ENCODE results near the gene GPR32.

The GPR32 gene

GRCh38 chr19:50796128-50796633 lies 25.9 kb downstream of the GPR32 start:
- Histone ChIP-seq H3K4ac (ENCODE audit: low read depth in 1 of 2, low read length in 2 of 2) (no peak overlapping the region), H3K23ac (ENCODE audit: low read length in 2 of 2) (no peak overlapping the region), H3K4me1 (ENCODE audit: control insufficient read depth, insufficient read depth, low read depth, low read length) (peaks cover 12% of the 10 kb centered on the region), H3K27ac (ENCODE audit: low read length, poor library complexity, severe bottlenecking) (no peak overlapping the region), H4K91ac (ENCODE audit: low read length) (no peak overlapping the region), H3K9me3 (ENCODE audit: control insufficient read depth, low read length) (no peaks in the 10 kb centered on the region), H3K14ac (ENCODE audit: low read length in 2 of 2) (no peak overlapping the region), H2BK120ac (ENCODE audit: low read depth, low read length) (no peak overlapping the region), H3K9ac (ENCODE audit: low read length) (no peak overlapping the region), H2AK5ac (ENCODE audit: low read length, severe bottlenecking) (no peak overlapping the region), H2BK5ac (ENCODE audit: low read depth, low read length, poor library complexity, severe bottlenecking) (no peak overlapping the region), H2BK12ac (ENCODE audit: low read length in 2 of 2) (no peak overlapping the region), H3K27me3 (ENCODE audit: control insufficient read depth in 1 of 2, insufficient read depth in 1 of 2, low read length in 2 of 2) (no peaks in the 10 kb centered on the region), H4K8ac (ENCODE audit: low read length) (no peak overlapping the region), H3K79me1 (replicated peaks; ENCODE audit: low read length, poor library complexity, severe bottlenecking) (peaks cover 31% of the 10 kb centered on the region), H3K18ac (ENCODE audit: low read depth in 1 of 2, low read length in 2 of 2) (no peak overlapping the region), H2BK15ac (ENCODE audit: low read depth, poor library complexity, severe bottlenecking) (no peak overlapping the region), H2AFZ (ENCODE audit: low read depth, low read length) (no peak overlapping the region), H3K36me3 (ENCODE audit: control insufficient read depth in 1 of 2, insufficient read depth in 2 of 2, low read depth in 1 of 2, low read length in 2 of 2) (peaks cover 37 to 60% of the 10 kb centered on the region in 2 experiments), H3K4me2 (ENCODE audit: low read length, poor library complexity, severe bottlenecking) (no peak overlapping the region), H3K4me3 (ENCODE audit: insufficient read depth in 1 of 2, low read depth in 1 of 2, low read length in 2 of 2) (no peak overlapping the region)
- WGBS: 79% methylated on average over 6 of the region's 9 CpGs
- DNase-seq: no peak

GRCh38 chr19:50796634-50797428 lies 26.6 kb downstream of the GPR32 start:
- no peaks in the 10 kb centered on the region for H3K27me3 ChIP-seq (ENCODE audit: control insufficient read depth in 1 of 2, insufficient read depth in 1 of 2, low read length in 2 of 2)
- WGBS: 90% methylated on average over 8 of the region's 8 CpGs
- no peak overlapping the region for H3K9ac ChIP-seq (ENCODE audit: low read length)

DNA sequence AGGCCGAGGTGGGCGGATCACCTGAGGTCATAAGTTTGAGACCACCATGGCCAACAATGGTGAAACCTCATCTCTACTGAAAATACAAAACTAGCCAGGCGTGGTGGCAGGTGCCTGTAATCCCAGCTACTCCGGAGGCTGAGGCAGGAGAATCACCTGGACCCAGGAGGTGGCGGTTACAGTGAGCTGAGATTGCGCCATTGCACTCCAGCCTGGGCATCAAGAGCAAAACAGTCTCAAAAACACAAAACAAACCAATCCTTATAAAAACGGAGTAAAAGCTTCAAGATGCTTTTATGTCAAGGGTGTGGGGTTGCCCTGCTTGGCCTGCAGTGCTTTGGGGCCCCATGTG lies 27.1 kb downstream of the GPR32 start:
- H3K23ac ChIP-seq (ENCODE audit: low read length in 2 of 2): no peak overlapping the region
- no peak overlapping the region for H4K8ac ChIP-seq (ENCODE audit: low read length)
- no peak overlapping the region for H2BK120ac ChIP-seq (ENCODE audit: low read depth, low read length)
- DNase-seq: no peak
- H3K4me3 ChIP-seq (ENCODE audit: insufficient read depth in 1 of 2, low read depth in 1 of 2, low read length in 2 of 2): no peak overlapping the region
- no peak overlapping the region for H3K14ac ChIP-seq (ENCODE audit: low read length in 2 of 2)
- H2BK12ac ChIP-seq (ENCODE audit: low read length in 2 of 2): no peak overlapping the region
- H3K9ac ChIP-seq (ENCODE audit: low read length): no peak overlapping the region
- peaks cover 31% of the 10 kb centered on the region for H3K79me1 ChIP-seq (replicated peaks; ENCODE audit: low read length, poor library complexity, severe bottlenecking)
- H3K4ac ChIP-seq (ENCODE audit: low read depth in 1 of 2, low read length in 2 of 2): no peak overlapping the region
- H3K27me3 ChIP-seq (ENCODE audit: control insufficient read depth in 1 of 2, insufficient read depth in 1 of 2, low read length in 2 of 2): no peaks in the 10 kb centered on the region
- H2AK5ac ChIP-seq (ENCODE audit: low read length, severe bottlenecking): no peak overlapping the region
- H3K36me3 ChIP-seq (ENCODE audit: control insufficient read depth in 1 of 2, insufficient read depth in 2 of 2, low read depth in 1 of 2, low read length in 2 of 2): peaks cover 38 to 68% of the 10 kb centered on the region in 2 experiments
- no peak overlapping the region for H2BK15ac ChIP-seq (ENCODE audit: low read depth, poor library complexity, severe bottlenecking)
- no peak overlapping the region for H3K18ac ChIP-seq (ENCODE audit: low read depth in 1 of 2, low read length in 2 of 2)
- H2AFZ ChIP-seq (ENCODE audit: low read depth, low read length): no peak overlapping the region
- H4K91ac ChIP-seq (ENCODE audit: low read length): no peak overlapping the region
- H3K4me1 ChIP-seq (ENCODE audit: control insufficient read depth, insufficient read depth, low read depth, low read length): peaks cover 14% of the 10 kb centered on the region
- H3K27ac ChIP-seq (ENCODE audit: low read length, poor library complexity, severe bottlenecking): no peak overlapping the region
- no peaks in the 10 kb centered on the region for H3K9me3 ChIP-seq (ENCODE audit: control insufficient read depth, low read length)
- no peak overlapping the region for H2BK5ac ChIP-seq (ENCODE audit: low read depth, low read length, poor library complexity, severe bottlenecking)
- H3K4me2 ChIP-seq (ENCODE audit: low read length, poor library complexity, severe bottlenecking): no peak overlapping the region
- WGBS: 81% methylated on average over 6 of the region's 7 CpGs

More at GRCh38 chr19:50796634-50797428, 26.6 kb downstream of the GPR32 start:
- no peak overlapping the region for H3K4me2 ChIP-seq (ENCODE audit: low read length, poor library complexity, severe bottlenecking)
- DNase-seq: no peak
- H3K79me1 ChIP-seq (replicated peaks; ENCODE audit: low read length, poor library complexity, severe bottlenecking): peaks cover 31% of the 10 kb centered on the region
- no peak overlapping the region for H2AK5ac ChIP-seq (ENCODE audit: low read length, severe bottlenecking)
- H2BK120ac ChIP-seq (ENCODE audit: low read depth, low read length): no peak overlapping the region
- H3K9me3 ChIP-seq (ENCODE audit: control insufficient read depth, low read length): no peaks in the 10 kb centered on the region
- no peak overlapping the region for H3K23ac ChIP-seq (ENCODE audit: low read length in 2 of 2)
- H2BK15ac ChIP-seq (ENCODE audit: low read depth, poor library complexity, severe bottlenecking): no peak overlapping the region
- H2BK12ac ChIP-seq (ENCODE audit: low read length in 2 of 2): no peak overlapping the region
- no peak overlapping the region for H4K8ac ChIP-seq (ENCODE audit: low read length)
- no peak overlapping the region for H3K14ac ChIP-seq (ENCODE audit: low read length in 2 of 2)
- no peak overlapping the region for H3K18ac ChIP-seq (ENCODE audit: low read depth in 1 of 2, low read length in 2 of 2)
- H3K4ac ChIP-seq (ENCODE audit: low read depth in 1 of 2, low read length in 2 of 2): no peak overlapping the region
- H4K91ac ChIP-seq (ENCODE audit: low read length): no peak overlapping the region
- H3K27ac ChIP-seq (ENCODE audit: low read length, poor library complexity, severe bottlenecking): no peak overlapping the region
- no peak overlapping the region for H2AFZ ChIP-seq (ENCODE audit: low read depth, low read length)
- H2BK5ac ChIP-seq (ENCODE audit: low read depth, low read length, poor library complexity, severe bottlenecking): no peak overlapping the region
- peaks cover 38 to 62% of the 10 kb centered on the region in 2 experiments for H3K36me3 ChIP-seq (ENCODE audit: control insufficient read depth in 1 of 2, insufficient read depth in 2 of 2, low read depth in 1 of 2, low read length in 2 of 2)
- no peak overlapping the region for H3K4me3 ChIP-seq (ENCODE audit: insufficient read depth in 1 of 2, low read depth in 1 of 2, low read length in 2 of 2)
- H3K4me1 ChIP-seq (ENCODE audit: control insufficient read depth, insufficient read depth, low read depth, low read length): peaks cover 12% of the 10 kb centered on the region

- Histone ChIP-seq H2AK5ac (ENCODE audit: low read length, severe bottlenecking) (no peak overlapping the region), H4K91ac (ENCODE audit: low read length) (peak overlapping the region; percentile 27), H3K9ac (ENCODE audit: low read length) (no peak overlapping the region), H3K4me3 (ENCODE audit: insufficient read depth in 1 of 2, low read depth in 1 of 2, low read length in 2 of 2) (no peak overlapping the region), H3K27me3 (ENCODE audit: control insufficient read depth in 1 of 2, insufficient read depth in 1 of 2, low read length in 2 of 2) (no peaks in the 10 kb centered on the region), H3K79me1 (replicated peaks; ENCODE audit: low read length, poor library complexity, severe bottlenecking) (peaks cover 31% of the 10 kb centered on the region), H2BK12ac (ENCODE audit: low read length in 2 of 2) (no peak overlapping the region), H3K4me2 (ENCODE audit: low read length, poor library complexity, severe bottlenecking) (no peak overlapping the region), H2BK5ac (ENCODE audit: low read depth, low read length, poor library complexity, severe bottlenecking) (no peak overlapping the region), H3K4me1 (ENCODE audit: control insufficient read depth, insufficient read depth, low read depth, low read length) (peaks cover 18% of the 10 kb centered on the region), H3K23ac (ENCODE audit: low read length in 2 of 2) (no peak overlapping the region), H3K4ac (ENCODE audit: low read depth in 1 of 2, low read length in 2 of 2) (no peak overlapping the region), H4K8ac (ENCODE audit: low read length) (no peak overlapping the region), H3K14ac (ENCODE audit: low read length in 2 of 2) (no peak overlapping the region), H3K18ac (ENCODE audit: low read depth in 1 of 2, low read length in 2 of 2) (no peak overlapping the region), H3K9me3 (ENCODE audit: control insufficient read depth, low read length) (no peaks in the 10 kb centered on the region), H3K36me3 (ENCODE audit: control insufficient read depth in 1 of 2, insufficient read depth in 2 of 2, low read depth in 1 of 2, low read length in 2 of 2) (peaks cover 38 to 71% of the 10 kb centered on the region in 2 experiments), H3K27ac (ENCODE audit: low read length, poor library complexity, severe bottlenecking) (no peak overlapping the region), H2BK15ac (ENCODE audit: low read depth, poor library complexity, severe bottlenecking) (no peak overlapping the region), H2AFZ (ENCODE audit: low read depth, low read length) (no peak overlapping the region), H2BK120ac (ENCODE audit: low read depth, low read length) (no peak overlapping the region)
- DNase-seq: no peak
- WGBS: 88% methylated on average over 18 of the region's 18 CpGs
These were observed 27.8 kb downstream of the GPR32 start for GRCh38 chr19:50797781-50798658.

All from mesenchymal stem cell (in vitro differentiated cells and primary cell).